UCSD-AML1 (cell line): ENCODE results near the gene NOS1AP.

ENCODE experiments used
- DNase-seq: peaks from one replicate; lab custom pipeline; 2025; ENCODE audit not compliant: unreplicated experiment; lab: John Stamatoyannopoulos, UW

NOS1AP gene

GRCh38 chr1:162380061-162380846, 310.8 kb downstream of the NOS1AP start:
- no peak for DNase-seq

GRCh38 chr1:162381383-162381782, 311.9 kb downstream of the NOS1AP start, which contains the start of gene C1orf226:
Gene C1orf226 (plus strand): TSS chr1:162381728. CDS start chr1:162381902, 174 bp downstream.
- DNase-seq, result no peak

GRCh38 chr1:162381941-162382750, 312.7 kb downstream of the NOS1AP start:
- DNase-seq, result no peak

GRCh38 chr1:162383091-162383490, 313.6 kb downstream of the NOS1AP start:
- no peak for DNase-seq

GRCh38 chr1:162383516-162383915, 314.0 kb downstream of the NOS1AP start:
- DNase-seq, result no peak

- no peak for DNase-seq
These were observed 314.6 kb downstream of the NOS1AP start for GRCh38 chr1:162384116-162384515.

GRCh38 chr1:162384601-162385279, 315.2 kb downstream of the NOS1AP start:
- no peak for DNase-seq

- no peak for DNase-seq
These were observed 315.8 kb downstream of the NOS1AP start for GRCh38 chr1:162385280-162385623.

- DNase-seq, result no peak
These were observed 316.2 kb downstream of the NOS1AP start for GRCh38 chr1:162385702-162386101.

- no peak for DNase-seq
These were observed 317.1 kb downstream of the NOS1AP start for GRCh38 chr1:162386292-162387225.

GRCh38 chr1:162387226-162388082, 318.0 kb downstream of the NOS1AP start:
- no peak for DNase-seq

- DNase-seq, result no peak
These were observed 318.6 kb downstream of the NOS1AP start for GRCh38 chr1:162388083-162388594.

GRCh38 chr1:162388615-162389014, 319.1 kb downstream of the NOS1AP start:
- DNase-seq, result no peak

- no peak for DNase-seq
These were observed 319.7 kb downstream of the NOS1AP start for GRCh38 chr1:162389021-162389818.

GRCh38 chr1:162389971-162390370, 320.5 kb downstream of the NOS1AP start:
- no peak for DNase-seq

- DNase-seq, result no peak
These were observed 321.1 kb downstream of the NOS1AP start for GRCh38 chr1:162390396-162391185.

- no peak for DNase-seq
These were observed 322.5 kb downstream of the NOS1AP start for GRCh38 chr1:162391790-162392563.
